Glutamatergic neuron (in vitro differentiated cells): ENCODE data around the gene CHST15. TPM values are rescaled to one million over a fixed set of nuclear protein-coding genes. Genes with fewer than 3 reads are reported as not detected.

Experiments used
- DNase-seq: peaks from one replicate; pipeline ENCODE4 v3.0.0; 2022
- H3K27ac Mint-ChIP-seq: one replicate; pipeline ENCODE4 v1.8.0; 2020; ENCODE audit warnings: mild to moderate bottlenecking, mixed read lengths, inconsistent platforms; ENCODE audit not compliant: unreplicated experiment
- H3K27me3 Mint-ChIP-seq: one replicate; pipeline ENCODE4 v1.8.0; 2020; ENCODE audit warnings: mild to moderate bottlenecking, moderate library complexity, mixed read lengths, inconsistent platforms; ENCODE audit not compliant: unreplicated experiment
- H3K36me3 Mint-ChIP-seq: one replicate; pipeline ENCODE4 v1.8.0; 2020; ENCODE audit warnings: mild to moderate bottlenecking, mixed read lengths, inconsistent platforms; ENCODE audit not compliant: unreplicated experiment
- H3K4me1 Mint-ChIP-seq: one replicate; pipeline ENCODE4 v1.8.0; 2020; ENCODE audit warnings: mild to moderate bottlenecking, low read depth, mixed read lengths, inconsistent platforms; ENCODE audit not compliant: unreplicated experiment
- H3K4me3 Mint-ChIP-seq: one replicate; pipeline ENCODE4 v1.8.0; 2020; ENCODE audit warnings: mild to moderate bottlenecking, mixed read lengths, inconsistent platforms; ENCODE audit not compliant: unreplicated experiment
- H3K9me3 Mint-ChIP-seq: one replicate; pipeline ENCODE4 v1.8.0; 2020; ENCODE audit warnings: mild to moderate bottlenecking, moderate library complexity, mixed read lengths, inconsistent platforms; ENCODE audit not compliant: unreplicated experiment
- total RNA-seq: library from RNA; stranded (reverse); fragmentation: NEBNext Ultra II Directional; extraction: Animal tissue kit (Norgen Biotek cat#: 25700); gene quantifications from one replicate; pipeline ENCODE4 v1.2.1, GENCODE V29; 2021; ENCODE audit not compliant: unreplicated experiment
- TF ChIP-seq, protein P1 (sequence below): fragments of 200-600 bp; sonication (generic); IDR thresholded peaks from one replicate; pipeline ENCODE4 v1.5.0; 2021; ENCODE audit not compliant: partially characterized antibody, unreplicated experiment

The CHST15 gene
- total RNA-seq, 1 donor from 2014 or later, result 2.4 TPM

GRCh38 chr10:124124123-124124768, 30.8 kb upstream of the CHST15 start:
- no peak for DNase-seq
- Mint-ChIP-seq H3K27ac (no peak overlapping the region), H3K36me3 (no peaks in the 10 kb centered on the region), H3K9me3 (no peaks in the 10 kb centered on the region), H3K27me3 (peaks cover 2% of the 10 kb centered on the region), H3K4me3 (no peak overlapping the region), H3K4me1 (peaks cover 4% of the 10 kb centered on the region)
- TF ChIP-seq, protein P1, sequence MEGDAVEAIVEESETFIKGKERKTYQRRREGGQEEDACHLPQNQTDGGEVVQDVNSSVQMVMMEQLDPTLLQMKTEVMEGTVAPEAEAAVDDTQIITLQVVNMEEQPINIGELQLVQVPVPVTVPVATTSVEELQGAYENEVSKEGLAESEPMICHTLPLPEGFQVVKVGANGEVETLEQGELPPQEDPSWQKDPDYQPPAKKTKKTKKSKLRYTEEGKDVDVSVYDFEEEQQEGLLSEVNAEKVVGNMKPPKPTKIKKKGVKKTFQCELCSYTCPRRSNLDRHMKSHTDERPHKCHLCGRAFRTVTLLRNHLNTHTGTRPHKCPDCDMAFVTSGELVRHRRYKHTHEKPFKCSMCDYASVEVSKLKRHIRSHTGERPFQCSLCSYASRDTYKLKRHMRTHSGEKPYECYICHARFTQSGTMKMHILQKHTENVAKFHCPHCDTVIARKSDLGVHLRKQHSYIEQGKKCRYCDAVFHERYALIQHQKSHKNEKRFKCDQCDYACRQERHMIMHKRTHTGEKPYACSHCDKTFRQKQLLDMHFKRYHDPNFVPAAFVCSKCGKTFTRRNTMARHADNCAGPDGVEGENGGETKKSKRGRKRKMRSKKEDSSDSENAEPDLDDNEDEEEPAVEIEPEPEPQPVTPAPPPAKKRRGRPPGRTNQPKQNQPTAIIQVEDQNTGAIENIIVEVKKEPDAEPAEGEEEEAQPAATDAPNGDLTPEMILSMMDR, result no peak

GRCh38 chr10:124123156-124123555, 29.8 kb upstream of the CHST15 start:
- H3K27me3 Mint-ChIP-seq, result peaks cover 2% of the 10 kb centered on the region
- peaks cover 4% of the 10 kb centered on the region for H3K4me1 Mint-ChIP-seq
- H3K9me3 Mint-ChIP-seq, result no peaks in the 10 kb centered on the region
- DNase-seq, result no peak
- no peak overlapping the region for H3K4me3 Mint-ChIP-seq
- no peaks in the 10 kb centered on the region for H3K36me3 Mint-ChIP-seq
- no peak overlapping the region for H3K27ac Mint-ChIP-seq
- TF ChIP-seq, protein P1, result no peak

DNA sequence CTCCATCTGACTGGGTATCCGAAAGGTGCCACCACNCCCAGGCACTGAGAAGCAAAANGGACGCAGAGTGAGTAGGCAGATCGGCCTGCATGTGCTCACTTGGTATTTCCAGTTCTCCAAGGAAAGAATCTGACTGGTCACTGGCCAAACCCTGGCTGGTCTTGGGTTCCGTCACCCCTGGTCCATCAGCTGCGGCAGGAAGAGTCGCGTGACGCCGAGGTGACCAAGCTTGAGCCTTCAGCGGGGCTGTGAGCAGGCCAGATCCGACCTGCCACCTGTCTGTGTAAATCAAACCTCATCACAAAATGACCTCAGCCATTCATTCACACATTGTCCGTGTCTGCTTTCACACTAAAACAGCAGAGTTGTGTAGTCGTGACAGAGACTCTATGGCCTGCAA, 28.8 kb upstream of the CHST15 start:
- no peak overlapping the region for H3K4me3 Mint-ChIP-seq
- DNase-seq, result no peak
- no peaks in the 10 kb centered on the region for H3K9me3 Mint-ChIP-seq
- H3K4me1 Mint-ChIP-seq, result peaks cover 4% of the 10 kb centered on the region
- H3K27me3 Mint-ChIP-seq, result peaks cover 4% of the 10 kb centered on the region
- no peak overlapping the region for H3K27ac Mint-ChIP-seq
- TF ChIP-seq, protein P1, result no peak
- H3K36me3 Mint-ChIP-seq, result no peaks in the 10 kb centered on the region

DNA sequence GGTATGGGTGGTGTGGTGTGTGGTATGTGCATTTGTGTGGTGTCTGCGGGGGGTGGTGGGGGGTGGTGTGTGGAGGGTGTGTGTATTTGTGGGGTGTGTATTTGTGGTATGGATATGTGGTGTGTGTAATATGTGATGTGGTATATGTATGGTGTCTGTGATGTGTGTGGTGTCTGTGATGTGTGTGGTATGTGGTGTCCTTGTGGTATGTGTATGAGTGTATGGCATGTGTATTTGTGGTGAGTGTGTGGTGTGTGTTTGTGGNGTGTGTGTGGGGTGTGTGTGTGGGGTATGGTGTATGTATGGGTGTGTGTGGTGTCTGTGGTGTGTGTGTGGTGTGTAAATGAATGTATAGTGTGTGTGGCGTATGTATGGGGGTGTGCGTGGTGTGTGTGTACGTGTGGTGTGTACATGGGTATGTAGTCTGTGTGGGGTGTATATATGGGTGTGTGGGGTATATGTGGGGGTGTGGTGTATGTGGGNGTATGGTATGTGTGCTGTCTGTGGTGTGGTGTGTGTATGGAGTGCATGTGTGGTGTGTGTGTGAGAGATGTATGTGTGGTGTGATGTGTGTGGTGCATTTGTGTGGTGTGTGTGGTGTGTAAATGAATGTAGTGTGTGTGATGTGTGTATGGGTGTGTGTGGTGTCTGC, 27.1 kb upstream of the CHST15 start:
- TF ChIP-seq, protein P1, result no peak
- Mint-ChIP-seq H3K27ac (no peak overlapping the region), H3K27me3 (peaks cover 6% of the 10 kb centered on the region), H3K9me3 (no peaks in the 10 kb centered on the region), H3K4me1 (no peaks in the 10 kb centered on the region), H3K4me3 (no peak overlapping the region), H3K36me3 (no peaks in the 10 kb centered on the region)
- no peak for DNase-seq

DNA sequence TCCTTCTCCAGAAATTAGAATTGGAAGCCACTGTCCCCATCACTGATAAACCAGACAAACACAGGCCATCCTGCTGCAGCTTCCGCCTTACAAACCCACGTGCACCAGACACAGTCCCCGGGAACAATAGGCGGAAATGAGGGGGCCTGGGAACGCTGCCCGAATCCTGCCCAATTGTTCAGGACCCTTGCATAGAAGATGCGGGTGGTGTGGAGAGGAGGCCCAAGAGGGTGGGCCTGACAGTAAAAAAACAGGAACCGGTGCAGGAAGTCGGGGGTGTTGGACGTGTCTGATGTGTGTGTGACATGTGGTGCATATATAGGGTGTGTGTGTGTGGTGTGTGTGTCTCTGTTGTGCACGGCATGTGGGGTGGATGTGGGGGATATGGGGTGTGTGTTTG, 26.5 kb upstream of the CHST15 start:
- H3K4me3 Mint-ChIP-seq, result no peak overlapping the region
- no peaks in the 10 kb centered on the region for H3K36me3 Mint-ChIP-seq
- peaks cover 6% of the 10 kb centered on the region for H3K27me3 Mint-ChIP-seq
- H3K9me3 Mint-ChIP-seq, result no peaks in the 10 kb centered on the region
- no peak for DNase-seq
- no peaks in the 10 kb centered on the region for H3K4me1 Mint-ChIP-seq
- H3K27ac Mint-ChIP-seq, result no peak overlapping the region
- TF ChIP-seq, protein P1, result no peak
